ENCODE results near the gene PAIP2. TPM values are rescaled to one million over a fixed set of nuclear protein-coding genes. Genes with fewer than 3 reads are reported as not detected.

PAIP2 gene
- polyA plus RNA-seq, 4 donors: 158 to 203 (median 186) TPM

GRCh38 chr5:139390639-139391569 lies 49.2 kb downstream of the PAIP2 start:
- no peak for DNase-seq (ENCODE audit: low read depth in 4 of 4, low spot score in 3 of 4)

DNA sequence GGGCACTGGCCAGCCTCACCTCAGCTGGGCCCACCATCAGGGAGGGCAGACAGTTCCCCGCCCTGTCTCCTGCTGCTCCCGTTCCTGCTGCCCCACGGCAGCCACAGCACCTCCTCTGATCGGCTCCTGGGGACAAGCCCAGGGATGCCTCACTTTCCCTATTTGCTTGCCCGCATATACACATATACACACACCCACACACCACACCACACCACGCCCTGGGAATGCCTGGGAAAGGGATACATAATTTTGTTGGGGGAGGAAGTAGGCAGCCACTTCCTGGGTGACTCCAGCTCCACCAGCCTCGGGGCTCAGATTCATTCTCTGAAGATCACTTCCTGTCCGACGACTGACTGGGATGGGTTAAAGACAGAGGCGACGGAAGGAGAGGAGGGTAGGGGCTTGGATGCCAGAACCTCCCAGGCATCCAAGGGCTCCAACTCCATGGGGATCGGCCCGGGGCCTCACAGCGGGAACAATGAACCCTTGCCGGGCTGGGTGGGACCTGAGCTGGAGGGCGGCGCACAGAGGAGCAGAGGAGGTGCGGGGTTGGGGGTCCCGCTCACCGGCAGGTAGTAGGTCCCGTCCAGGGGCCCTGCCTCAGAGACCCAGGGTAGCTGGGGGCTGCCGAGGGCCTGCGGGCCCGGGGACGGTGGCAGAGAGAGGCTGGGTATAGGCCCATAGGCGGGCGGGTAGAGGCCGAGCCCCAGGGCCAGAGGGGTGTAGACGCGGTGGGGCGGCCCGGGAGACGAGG lies 50.1 kb downstream of the PAIP2 start:
- no peak for DNase-seq (ENCODE audit: low read depth in 4 of 4, low spot score in 3 of 4)

DNA sequence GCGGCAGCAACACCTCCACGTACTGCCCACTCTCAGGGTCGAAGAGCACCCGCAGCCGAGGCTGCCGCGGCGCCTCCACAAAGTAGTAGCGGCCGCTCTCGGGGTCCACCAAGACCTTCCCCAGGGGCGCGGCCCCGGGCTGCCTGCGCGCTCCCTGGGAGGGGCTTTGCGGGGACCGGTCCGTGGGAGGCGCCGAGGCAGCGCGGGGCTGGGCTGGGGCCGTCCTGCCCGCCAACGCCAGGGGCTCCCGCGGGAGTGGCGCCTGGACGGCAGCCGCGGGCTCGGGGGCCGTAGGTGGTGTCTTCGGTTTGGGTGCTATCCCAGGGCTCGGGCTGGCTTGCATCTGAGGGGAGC lies 50.6 kb downstream of the PAIP2 start:
- DNase-seq (ENCODE audit: low read depth in 4 of 4, low spot score in 3 of 4): no peak

- DNase-seq (ENCODE audit: low read depth in 4 of 4, low spot score in 3 of 4): no peak
These were observed 51.2 kb downstream of the PAIP2 start for GRCh38 chr5:139392678-139393496.

GRCh38 chr5:139393497-139394122 lies 52.0 kb downstream of the PAIP2 start:
- no peak for DNase-seq (ENCODE audit: low read depth in 4 of 4, low spot score in 3 of 4)

DNA sequence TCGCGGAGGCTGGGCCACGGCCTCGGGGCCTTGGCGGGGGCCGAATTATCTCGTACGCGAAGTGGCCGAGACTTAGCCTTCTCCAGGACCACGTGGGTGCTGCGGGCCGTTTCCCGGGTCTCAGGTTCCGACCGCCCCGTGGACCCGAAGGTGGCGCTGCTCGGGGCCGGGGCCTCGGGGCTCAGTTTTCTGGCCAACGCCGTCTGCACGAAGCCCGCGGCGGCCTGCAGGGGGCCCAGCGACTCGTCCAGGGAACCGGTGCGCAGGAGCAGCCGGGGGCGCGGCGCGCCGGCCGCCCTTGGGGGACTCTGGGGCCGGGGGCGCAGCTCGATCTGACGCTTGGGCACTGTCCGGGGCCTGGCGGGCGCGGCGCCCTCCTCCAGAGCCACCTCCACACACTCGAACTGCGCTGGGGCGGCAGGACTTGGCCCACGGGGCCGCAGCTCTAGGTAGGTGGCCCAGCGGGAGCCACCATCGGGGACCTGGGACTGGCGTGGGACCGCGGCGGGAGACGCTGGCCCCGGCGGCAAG lies 52.5 kb downstream of the PAIP2 start:
- no peak for DNase-seq (ENCODE audit: low read depth in 4 of 4, low spot score in 3 of 4)

DNA sequence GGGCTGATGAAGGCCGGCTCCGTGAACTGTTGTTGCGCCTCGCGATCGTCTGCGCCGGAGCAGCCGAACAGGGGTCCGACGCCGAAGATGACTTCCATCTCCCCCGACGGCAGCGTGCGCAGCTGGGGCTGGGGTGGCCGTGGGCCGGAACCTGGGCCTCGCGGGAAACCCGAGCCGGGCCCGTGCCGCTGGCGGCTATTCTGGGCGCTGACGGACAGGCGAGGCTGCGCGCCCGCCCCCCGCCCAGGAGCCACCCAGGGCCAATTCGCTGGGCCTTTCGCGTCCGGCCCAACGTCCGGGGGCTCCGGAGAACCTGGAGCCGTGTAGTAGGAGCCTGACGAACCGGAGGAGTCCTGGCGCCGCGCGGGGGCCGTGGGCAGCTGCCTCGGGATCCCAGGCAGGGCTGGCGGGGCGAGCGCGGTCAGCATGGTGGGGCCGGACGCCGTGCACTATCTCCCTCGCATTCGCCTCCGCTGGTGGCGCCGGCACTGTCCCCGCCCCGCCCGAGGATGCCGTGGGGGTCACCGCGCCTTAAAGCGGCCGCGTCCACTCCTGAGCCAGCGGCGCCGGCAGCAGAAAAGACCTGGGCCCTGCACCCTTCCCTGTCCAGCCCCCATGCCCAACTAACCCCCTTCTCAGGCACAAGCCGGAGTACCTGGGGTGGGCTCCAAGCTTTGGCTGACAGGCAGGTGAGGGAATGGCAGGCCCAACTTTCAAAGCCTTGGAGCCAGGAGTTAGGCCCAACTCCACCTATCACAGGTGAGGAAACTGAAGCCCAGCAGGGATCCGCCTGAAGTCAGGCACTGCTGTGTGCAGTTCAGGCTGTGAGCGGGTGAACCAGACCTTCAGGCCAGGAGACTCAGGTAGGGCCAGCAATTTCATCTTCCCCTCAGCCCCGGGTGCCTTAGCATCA lies 53.3 kb downstream of the PAIP2 start, which contains the start of gene PROB1:
TSS of gene PROB1 (minus strand) at position 451 of the 913 bp plus-strand sequence. CDS start at position 428, 23 bp downstream.
- DNase-seq (ENCODE audit: low read depth in 4 of 4, low spot score in 3 of 4): no peak

- no peak for DNase-seq (ENCODE audit: low read depth in 4 of 4, low spot score in 3 of 4)
These were observed 54.4 kb downstream of the PAIP2 start for GRCh38 chr5:139395844-139396640.

GRCh38 chr5:139396691-139397090 lies 55.0 kb downstream of the PAIP2 start:
- DNase-seq (ENCODE audit: low read depth in 4 of 4, low spot score in 3 of 4): no peak

- no peak for DNase-seq (ENCODE audit: low read depth in 4 of 4, low spot score in 3 of 4)
These were observed 56.3 kb downstream of the PAIP2 start for GRCh38 chr5:139397921-139398320.

DNA sequence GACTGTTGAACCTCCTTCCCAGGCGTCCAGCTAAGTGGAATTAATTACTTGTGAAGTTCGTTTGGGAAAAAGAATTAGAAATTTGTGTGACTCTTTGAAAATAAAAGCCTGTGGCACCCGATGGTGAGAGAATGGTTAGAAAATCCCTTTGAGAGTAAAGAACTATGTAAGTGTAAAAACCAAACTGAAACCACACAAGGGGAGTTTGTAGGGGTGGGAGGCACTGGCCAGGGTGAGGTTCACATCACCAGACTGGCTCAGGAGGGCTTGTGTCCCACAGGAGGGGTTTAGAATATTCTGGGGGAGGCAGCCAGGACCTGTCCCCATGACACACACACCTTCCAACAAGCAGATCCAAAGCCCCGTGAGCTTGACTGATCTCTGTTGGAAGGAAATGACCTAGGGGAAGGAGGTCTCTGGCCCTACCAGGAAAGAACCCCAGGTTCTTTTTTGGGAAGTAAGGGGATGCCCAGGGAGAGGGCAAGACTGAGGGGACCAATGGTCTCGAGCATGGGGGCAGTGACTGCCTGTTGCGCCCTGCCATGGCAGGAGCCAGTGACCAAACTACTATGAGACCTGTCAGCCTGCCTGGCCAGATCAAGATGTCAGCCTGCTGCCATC lies 58.0 kb downstream of the PAIP2 start:
- DNase-seq (ENCODE audit: low read depth in 4 of 4, low spot score in 3 of 4): no peak

- no peak for DNase-seq (ENCODE audit: low read depth in 4 of 4, low spot score in 3 of 4)
These were observed 59.9 kb downstream of the PAIP2 start for GRCh38 chr5:139401546-139401945.

DNA sequence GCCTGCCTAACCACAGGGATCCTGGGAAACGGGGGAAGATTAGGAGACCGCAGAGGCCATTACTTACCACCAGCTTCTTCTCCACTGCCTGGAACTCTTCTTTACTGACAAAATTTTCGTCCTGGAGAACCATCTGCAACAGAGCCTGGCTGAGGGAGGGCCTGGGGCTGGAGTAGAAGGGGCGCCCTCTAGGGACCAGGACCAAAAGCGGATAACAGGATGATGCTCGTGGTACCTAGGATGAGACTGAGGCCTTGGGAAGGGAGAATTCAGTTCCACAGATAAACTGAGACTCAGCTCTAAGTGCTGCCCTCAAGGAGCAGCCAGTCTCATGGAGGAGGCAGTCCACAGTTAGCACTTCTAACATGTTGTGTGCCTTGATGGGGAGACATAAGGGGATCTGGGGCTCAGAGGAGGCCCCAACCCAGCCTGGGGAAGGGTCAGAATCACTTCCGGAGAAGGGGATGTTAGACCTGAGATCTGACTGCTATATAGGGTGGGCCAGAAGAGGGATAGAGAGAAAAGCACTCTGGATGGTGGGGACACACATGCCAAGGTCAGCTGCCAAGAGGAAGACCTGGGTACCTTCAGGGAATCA lies 61.0 kb downstream of the PAIP2 start:
- DNase-seq (ENCODE audit: low read depth in 4 of 4, low spot score in 3 of 4): no peak

DNA sequence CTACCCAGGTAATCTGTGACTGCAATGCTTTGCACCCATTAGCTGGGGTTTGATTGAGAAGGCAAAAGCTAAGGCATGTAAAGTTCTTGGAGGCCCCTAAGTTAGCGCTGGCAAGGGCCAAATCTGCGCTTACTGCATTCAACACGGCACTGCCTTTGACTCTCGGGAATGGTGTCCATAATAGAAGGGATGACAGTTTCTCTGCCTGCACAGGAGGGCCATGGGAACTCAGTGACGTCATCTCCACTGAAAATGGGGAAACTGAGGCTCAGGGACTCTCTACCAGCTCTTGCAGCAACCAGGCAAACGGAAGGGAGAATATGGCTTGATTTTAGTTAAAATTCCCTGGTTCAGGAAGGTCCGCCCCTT lies 61.7 kb downstream of the PAIP2 start:
- DNase-seq (ENCODE audit: low read depth in 4 of 4, low spot score in 3 of 4): no peak

DNA sequence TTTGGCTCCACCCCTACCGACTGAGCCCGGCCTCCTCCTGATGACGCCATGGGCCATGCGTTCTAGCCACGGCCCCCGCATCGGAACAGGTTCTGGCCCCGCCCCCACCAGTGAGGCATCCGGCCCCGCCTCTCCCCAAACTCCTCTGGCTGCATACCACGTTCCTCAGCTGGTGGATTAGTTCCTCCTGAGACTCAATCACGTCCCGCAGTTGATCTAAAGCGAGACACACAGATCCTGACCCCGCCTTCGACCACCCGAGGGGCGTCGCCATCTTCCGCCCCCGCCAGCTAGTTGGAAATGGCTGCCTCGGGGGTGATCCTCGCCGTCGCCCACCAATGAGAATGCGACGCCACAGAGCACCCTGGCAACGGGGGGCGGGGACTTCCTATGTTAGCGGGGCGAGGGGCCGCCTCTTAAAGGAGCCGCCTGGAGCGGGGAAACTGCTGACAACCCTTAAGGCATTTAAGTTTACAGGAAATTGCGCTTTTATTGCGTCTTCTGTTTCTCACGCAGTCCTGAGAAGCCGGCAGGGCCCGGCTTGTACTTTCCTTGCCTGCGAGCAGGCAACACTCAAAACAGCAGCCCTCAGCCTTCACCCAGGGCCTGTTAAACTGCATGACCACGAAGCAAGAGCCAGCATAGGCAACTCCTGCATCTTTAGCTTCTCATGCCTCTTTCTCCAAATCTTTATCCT lies 62.3 kb downstream of the PAIP2 start, which contains the start of gene SPATA24:
TSS of gene SPATA24 (minus strand) at position 303 of the 697 bp plus-strand sequence. CDS start at position 274, 29 bp downstream.
- peak; percentile 89 to 96 (median 95) for DNase-seq (ENCODE audit: low read depth in 4 of 4, low spot score in 3 of 4)

GRCh38 chr5:139404484-139404840 lies 62.8 kb downstream of the PAIP2 start:
- no peak for DNase-seq (ENCODE audit: low read depth in 4 of 4, low spot score in 3 of 4)

GRCh38 chr5:139406963-139407362 lies 65.3 kb downstream of the PAIP2 start:
- DNase-seq (ENCODE audit: low read depth in 4 of 4, low spot score in 3 of 4): no peak

Measured in left renal pelvis (tissue), 4 donors.